Measurements from ENCODE around the gene NONO. TPM values are rescaled to one million over a fixed set of nuclear protein-coding genes. Genes with fewer than 3 reads are reported as not detected.
"Not testable (repeated sequence)": the region's sequence is repeated elsewhere in the genome, so short reads cannot be mapped to it uniquely, and the experiment has no call there.

NONO gene
- polyA plus RNA-seq, 1 experiment, result 233 TPM

DNA sequence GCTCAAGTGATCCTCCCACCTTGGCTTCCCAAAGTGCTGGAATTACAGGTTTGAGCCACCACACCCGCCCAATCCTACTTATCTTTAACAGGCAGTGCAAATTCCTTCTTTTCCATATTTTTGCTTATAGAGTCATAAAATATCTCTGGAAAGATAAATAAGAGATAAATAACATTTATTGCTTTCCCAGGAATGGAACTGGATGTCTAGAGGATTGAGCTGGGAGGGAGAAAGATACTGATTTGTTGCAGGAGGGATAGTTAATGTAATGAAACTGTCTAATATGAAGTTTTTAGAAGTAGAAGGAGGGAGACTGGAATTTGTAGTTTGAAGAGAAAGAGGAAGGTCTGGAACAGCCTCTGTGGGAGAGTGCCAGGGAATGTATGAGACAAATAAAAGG lies 38.3 kb downstream of the NONO start:
- H3K36me3 ChIP-seq (ENCODE audit: control insufficient read depth, insufficient read depth, low read length), result no peaks in the 10 kb centered on the region
- no peak overlapping the region for H3K4me3 ChIP-seq (ENCODE audit: low read depth, low read length)
- DNase-seq (ENCODE audit: low read depth), result no peak
- POLR2A ChIA-PET, result no interaction called here
- H3K27me3 ChIP-seq (ENCODE audit: control insufficient read depth, insufficient read depth, low read length), result no peaks in the 10 kb centered on the region
- no peak for TF ChIP-seq CTCF (IDR thresholded peaks at IDR 0.05; ENCODE audit: insufficient read depth, low read depth, low read length)
- CTCF ChIA-PET, result no interaction called here

GRCh38 chrX:71324452-71324851 lies 41.0 kb downstream of the NONO start:
- DNase-seq (ENCODE audit: low read depth); H3K4me3 ChIP-seq (ENCODE audit: low read depth, low read length); H3K36me3 ChIP-seq (ENCODE audit: control insufficient read depth, insufficient read depth, low read length); H3K27me3 ChIP-seq (ENCODE audit: control insufficient read depth, insufficient read depth, low read length); POLR2A ChIA-PET; CTCF ChIA-PET: not testable (repeated sequence)

GRCh38 chrX:71326394-71326793 lies 43.0 kb downstream of the NONO start:
- no peak for DNase-seq (ENCODE audit: low read depth)
- POLR2A ChIA-PET, result no interaction called here

GRCh38 chrX:71349151-71349665 lies 65.8 kb downstream of the NONO start:
- DNase-seq (ENCODE audit: low read depth); POLR2A ChIA-PET; H3K4me3 ChIP-seq (ENCODE audit: low read depth, low read length); H3K36me3 ChIP-seq (ENCODE audit: control insufficient read depth, insufficient read depth, low read length); H3K27me3 ChIP-seq (ENCODE audit: control insufficient read depth, insufficient read depth, low read length): not testable (repeated sequence)
- CTCF ChIA-PET, result interaction anchor here (1.0 kb wide), 1 partner anchor 166 kb away, joined by 4 read pairs; no protein-coding TSS in a partner anchor

More at GRCh38 chrX:71326394-71326793, 43.0 kb downstream of the NONO start:
- no peaks in the 10 kb centered on the region for H3K36me3 ChIP-seq (ENCODE audit: control insufficient read depth, insufficient read depth, low read length)
- TF ChIP-seq CTCF (IDR thresholded peaks at IDR 0.05; ENCODE audit: insufficient read depth, low read depth, low read length), result no peak
- H3K4me3 ChIP-seq (ENCODE audit: low read depth, low read length), result no peak overlapping the region
- H3K27me3 ChIP-seq (ENCODE audit: control insufficient read depth, insufficient read depth, low read length), result no peaks in the 10 kb centered on the region
- CTCF ChIA-PET, result no interaction called here

GRCh38 chrX:71349867-71350266 lies 66.4 kb downstream of the NONO start:
- H3K4me3 ChIP-seq (ENCODE audit: low read depth, low read length); CTCF ChIA-PET; H3K27me3 ChIP-seq (ENCODE audit: control insufficient read depth, insufficient read depth, low read length); DNase-seq (ENCODE audit: low read depth); H3K36me3 ChIP-seq (ENCODE audit: control insufficient read depth, insufficient read depth, low read length); POLR2A ChIA-PET: not testable (repeated sequence)

Other genes with a start within 250 kb of the NONO start
- gene SNX12, start 215.3 kb upstream of the NONO start, polyA plus RNA-seq (2011; rRNA removed), result 76.2 and 82.5 TPM in 2 replicates
- 2.1 and 2.4 TPM in 2 replicates for gene FOXO4, start 187.8 kb upstream of the NONO start, polyA plus RNA-seq (2011; rRNA removed)
- gene CXorf65, start 176.9 kb upstream of the NONO start, polyA plus RNA-seq (2011; rRNA removed), result not detected in 2 replicates
- gene IL2RG, start 172.1 kb upstream of the NONO start, polyA plus RNA-seq (2011; rRNA removed), result 0.13 TPM in 1 of 2 replicates, not detected in the other
- gene MED12, start 165.0 kb upstream of the NONO start, polyA plus RNA-seq (2011; rRNA removed), result 10.0 and 12.4 TPM in 2 replicates
- 0.22 and 0.27 TPM in 2 replicates for gene NLGN3, start 138.8 kb upstream of the NONO start, polyA plus RNA-seq (2011; rRNA removed)
- gene GJB1, start 60.4 kb upstream of the NONO start, polyA plus RNA-seq (2011; rRNA removed), result not detected in 2 replicates
- gene ZMYM3, start 29.5 kb upstream of the NONO start, polyA plus RNA-seq (2011; rRNA removed), result 18.3 and 25.1 TPM in 2 replicates
- 6.8 and 10.5 TPM in 2 replicates for gene ITGB1BP2, start 18.1 kb downstream of the NONO start, polyA plus RNA-seq (2011; rRNA removed)
- 11.1 and 17.0 TPM in 2 replicates for gene TAF1, start 82.7 kb downstream of the NONO start, polyA plus RNA-seq (2011; rRNA removed)
- gene OGT, start 249.5 kb downstream of the NONO start, polyA plus RNA-seq (2011; rRNA removed), result 280 and 330 TPM in 2 replicates

Measured in BJ (cell line).